GM21423 (cell line): ENCODE data around the gene EXOC2.

Experiments used
- ATAC-seq: cut with Tn5 transposase; IDR thresholded peaks from one replicate; pipeline ENCODE4 v1.9.1; 2021; ENCODE audit warnings: mild to moderate bottlenecking, moderate library complexity; ENCODE audit not compliant: unreplicated experiment

EXOC2 gene

DNA sequence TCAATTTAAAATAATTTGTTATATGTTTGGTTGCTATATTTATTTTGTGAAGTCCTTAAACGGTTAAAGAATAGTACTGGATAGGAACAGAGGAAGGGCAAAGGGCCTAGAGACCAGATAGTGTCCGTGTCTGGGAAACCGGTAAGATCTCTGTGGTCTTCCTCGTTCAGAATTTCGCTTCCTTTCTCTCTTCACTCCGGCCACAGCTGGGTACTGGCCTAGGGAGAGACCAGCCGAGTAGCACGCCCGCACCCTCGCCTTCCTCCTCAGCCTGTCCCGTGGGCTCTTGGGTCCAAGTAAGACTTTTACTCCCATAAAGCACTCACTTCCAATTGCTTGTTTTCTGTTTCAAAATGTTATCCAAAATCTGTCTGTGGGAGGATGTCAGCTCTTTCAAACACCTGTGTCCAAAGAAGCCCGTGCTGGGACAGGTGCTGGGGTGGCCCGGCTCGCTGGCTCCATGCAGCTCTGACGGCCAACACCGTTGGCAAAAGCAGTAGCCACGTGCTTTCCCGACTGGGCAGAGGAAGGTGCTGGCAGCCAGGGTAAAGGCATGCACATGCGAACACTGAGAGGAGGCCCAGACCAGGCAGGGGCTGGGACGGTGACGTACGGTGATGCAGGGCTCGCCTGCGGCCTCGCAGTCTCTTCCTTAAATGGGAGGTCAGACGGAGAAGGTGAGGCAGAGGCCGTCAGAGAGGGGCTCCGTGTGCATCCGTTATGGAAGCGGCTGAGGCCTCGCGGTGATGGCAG is 189.2 kb downstream of the EXOC2 start:
- no peak for ATAC-seq

DNA sequence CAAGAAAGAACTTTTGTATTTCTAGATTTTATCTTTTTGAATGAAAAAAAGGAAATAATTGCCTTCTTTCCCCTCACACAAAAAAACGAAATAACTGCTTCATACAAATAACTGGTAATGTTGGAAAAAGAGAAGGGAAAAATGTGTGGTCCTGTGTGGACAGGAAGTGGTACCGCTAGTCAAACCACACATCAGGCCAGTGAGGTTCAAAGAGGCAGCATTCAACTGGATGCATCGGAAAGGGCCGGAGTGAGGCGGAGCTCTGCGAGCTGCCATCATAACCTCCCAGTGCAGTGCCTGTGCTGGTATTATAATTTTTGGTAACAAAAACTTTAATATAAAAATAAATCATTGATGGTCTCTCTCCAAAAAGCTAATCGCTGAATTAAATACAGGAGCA is 190.2 kb downstream of the EXOC2 start:
- no peak for ATAC-seq

DNA sequence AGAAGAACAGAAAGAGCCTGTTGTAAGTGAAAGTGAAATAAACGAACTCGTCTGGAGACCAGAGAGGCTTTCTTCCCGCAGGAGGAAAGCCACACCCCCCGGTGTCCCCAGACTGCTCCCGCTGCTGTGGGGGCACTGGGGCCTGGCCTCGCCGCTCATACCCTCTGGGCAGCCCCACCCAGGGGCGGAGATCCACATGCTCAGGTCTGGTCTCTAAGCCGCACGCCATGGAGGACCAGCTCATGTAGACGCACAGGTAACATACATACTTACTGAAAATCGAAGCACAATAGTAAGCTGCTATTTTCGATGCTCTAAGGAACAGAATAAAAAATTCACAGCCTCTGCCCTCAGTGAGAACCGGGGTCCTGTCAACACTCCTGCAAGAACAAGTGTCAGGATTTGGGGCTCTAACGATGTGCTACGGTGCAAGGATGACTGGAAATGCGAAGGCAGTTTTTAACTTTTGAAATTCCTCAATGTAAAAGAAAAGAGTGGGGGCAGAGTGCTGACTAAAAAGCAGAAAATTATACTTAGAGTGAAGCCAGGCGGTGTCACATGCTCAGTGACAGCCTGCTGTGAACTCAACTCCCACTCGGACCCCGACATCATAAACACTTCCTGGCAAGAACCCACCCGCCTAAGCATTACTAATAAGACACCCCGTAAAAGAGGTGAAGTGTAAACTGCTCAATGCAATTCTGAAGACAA is 190.9 kb downstream of the EXOC2 start:
- no peak for ATAC-seq

DNA sequence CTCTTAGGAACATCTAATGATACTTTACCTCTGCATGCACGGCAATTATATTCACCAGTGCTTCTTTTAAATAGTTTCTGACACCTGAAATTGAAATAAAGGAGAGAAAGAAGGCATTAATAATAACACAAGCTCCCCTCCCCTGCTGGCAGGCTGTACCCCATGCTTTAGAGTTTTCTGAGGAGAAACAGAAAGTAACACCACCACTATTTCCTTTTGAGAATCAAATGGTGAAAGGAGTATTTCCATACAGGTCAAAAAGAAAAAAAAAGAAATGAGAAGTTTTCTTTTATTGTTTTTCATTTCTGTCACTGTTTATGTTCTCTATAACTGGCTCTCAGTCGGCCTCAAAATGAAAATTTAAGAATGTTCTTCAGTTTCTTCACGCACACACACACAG is 193.3 kb downstream of the EXOC2 start:
- no peak for ATAC-seq

DNA sequence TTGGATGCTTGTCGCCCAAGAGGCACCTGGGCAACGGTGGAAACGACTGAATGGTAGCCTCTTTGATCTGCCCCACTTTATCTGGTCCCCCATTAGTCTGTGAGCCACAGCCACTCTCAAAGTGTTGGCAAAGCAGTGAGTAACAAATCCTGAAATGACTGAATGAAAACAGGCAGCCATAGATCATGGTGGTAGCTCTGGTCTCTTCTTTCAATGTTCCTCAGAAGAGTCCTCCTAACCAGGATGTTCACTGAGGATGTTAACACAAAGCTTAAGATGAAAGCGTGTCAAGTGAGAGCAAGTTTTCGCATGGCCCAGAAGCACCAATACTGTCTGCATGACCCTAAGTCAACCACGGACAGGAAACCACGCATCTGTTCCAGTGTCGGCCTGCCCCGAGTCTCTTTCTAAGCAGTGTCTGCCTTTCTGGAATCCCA is 194.1 kb downstream of the EXOC2 start:
- peak; percentile 54 for ATAC-seq

DNA sequence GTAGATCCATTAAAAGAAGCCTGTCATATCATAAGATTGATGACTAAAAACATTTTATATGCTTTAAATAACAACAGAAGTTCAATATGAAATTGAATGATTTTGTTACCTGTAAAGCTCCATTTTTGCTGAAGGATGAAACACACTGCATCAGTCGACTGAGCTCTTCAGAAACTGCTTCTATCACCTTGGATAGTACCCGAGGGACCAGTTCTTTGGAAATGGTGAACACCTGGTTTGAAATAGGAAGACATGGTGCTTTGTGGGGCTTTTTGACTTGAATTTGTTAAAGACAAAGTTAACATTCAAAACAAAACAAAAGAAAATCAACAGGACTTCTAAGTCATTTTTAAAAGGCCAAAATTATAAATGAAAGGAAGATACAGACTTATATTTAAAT is 195.7 kb downstream of the EXOC2 start:
- no peak for ATAC-seq

DNA sequence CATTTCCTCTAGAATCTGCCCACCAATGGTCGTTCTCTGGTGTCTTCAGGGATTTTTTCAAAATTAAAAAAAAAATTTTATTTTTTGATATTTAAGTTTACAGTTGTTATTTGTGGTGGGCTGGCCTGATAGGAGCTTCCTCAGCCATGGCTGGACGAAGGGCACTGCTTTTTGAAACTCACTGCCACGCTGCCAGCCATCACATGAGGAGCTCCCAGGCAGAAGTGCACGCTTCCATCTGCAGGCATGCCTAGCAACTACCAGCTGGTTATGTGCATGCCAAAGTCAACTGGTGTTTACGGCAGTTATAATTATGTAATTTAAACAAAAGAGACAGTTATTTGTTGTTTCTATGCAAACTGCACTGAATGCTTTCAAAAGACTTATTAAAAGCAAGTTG is 196.3 kb downstream of the EXOC2 start:
- no peak for ATAC-seq

DNA sequence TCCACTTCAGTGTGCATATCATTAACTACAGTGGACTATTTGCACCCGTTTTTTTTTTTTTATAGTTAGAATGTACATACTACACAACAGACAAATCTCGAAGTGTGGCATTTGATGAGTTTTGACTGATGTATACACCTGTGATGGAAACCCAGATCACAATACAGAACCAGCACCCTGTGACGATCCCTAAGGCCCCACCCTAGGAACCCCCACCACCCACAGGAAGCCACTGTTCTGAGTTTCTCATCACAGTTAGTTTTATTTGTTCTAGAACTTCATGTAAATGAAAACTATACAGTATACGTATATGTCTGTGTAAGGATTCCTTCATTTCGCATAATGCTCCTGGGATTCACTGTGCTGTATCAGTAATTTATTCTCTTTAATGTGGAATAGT is 198.5 kb downstream of the EXOC2 start:
- ATAC-seq = no peak

DNA sequence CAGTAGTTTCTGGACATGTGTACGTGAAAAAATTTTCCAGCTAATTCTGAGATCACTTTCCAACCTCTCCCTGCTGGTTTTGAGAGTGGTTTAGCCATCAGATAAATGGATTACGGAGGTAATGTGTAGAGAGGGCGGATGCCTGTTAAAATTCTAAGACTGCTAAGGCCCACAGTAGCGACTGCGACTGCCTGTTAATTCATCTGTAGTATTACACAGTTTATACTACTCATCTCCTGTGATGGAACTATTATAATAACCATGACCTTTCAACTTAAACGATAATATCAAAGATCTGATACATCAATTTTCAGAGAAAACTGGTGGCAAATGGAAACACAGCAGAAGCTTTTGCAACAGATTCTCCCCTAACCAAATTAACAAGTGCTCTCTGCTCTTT is 199.1 kb downstream of the EXOC2 start:
- no peak for ATAC-seq

DNA sequence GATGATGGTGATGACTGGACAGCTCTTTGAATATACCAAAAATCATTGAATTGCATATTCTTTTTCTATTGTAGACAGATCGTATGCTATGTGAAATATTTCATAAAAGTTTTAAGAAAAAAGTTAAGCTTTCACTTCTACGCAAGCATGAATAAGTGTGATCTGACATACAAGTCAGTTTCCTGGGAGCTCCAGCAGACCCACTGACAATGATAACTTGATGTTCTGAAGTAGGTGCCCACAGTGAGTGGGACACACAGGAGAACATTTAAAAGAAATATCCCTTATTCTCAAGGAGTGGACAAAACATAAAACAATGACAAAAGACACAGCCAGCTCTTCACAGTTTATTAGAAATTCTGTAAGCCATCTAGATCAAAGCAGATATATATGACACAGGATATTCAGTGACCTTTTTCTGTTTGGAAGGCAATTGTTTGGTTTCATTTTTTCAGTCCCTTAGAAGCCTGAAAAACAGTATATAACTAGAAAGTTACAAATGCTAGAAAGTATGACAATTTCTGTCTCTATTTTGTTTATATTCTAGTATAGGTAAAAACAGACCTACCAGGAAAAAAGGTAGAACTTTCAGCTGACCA is 200.0 kb downstream of the EXOC2 start:
- no peak for ATAC-seq

DNA sequence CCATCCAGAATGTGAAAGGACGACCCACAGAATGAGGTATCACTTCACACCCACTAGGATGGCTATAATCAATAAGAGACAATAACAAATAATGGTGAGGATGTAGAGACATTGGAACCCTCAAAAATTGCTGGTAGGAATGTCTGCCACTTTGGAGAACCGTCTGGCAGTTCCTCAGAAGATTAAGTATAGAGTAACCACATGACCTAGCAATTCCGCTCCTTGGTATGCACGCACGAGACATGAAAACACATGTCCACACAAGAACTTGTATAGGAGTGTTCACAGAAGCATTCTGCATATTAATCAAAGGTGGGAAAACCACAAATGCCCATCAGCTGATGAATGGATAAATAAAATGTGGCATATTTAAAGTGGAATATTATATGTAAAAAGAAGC is 200.8 kb downstream of the EXOC2 start:
- no peak for ATAC-seq

DNA sequence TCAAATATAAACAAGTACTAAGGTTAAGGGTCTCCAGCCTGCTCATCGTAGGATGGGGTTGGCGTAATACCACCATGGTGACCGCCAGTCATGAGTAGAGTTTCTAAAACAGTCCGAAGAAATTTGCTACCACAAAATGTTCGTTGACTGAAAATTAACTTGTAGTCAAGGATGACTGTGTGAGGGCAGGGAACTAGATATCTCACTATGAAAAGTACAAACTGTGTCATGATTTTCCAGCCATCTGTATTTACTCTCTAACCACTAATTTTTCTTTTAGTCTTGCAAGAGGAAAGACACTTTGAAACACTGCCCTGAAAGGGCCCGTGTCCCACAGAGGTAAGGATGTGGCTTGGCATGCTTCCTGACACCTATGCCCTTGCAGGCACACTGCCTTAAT is 201.7 kb downstream of the EXOC2 start:
- ATAC-seq = no peak

DNA sequence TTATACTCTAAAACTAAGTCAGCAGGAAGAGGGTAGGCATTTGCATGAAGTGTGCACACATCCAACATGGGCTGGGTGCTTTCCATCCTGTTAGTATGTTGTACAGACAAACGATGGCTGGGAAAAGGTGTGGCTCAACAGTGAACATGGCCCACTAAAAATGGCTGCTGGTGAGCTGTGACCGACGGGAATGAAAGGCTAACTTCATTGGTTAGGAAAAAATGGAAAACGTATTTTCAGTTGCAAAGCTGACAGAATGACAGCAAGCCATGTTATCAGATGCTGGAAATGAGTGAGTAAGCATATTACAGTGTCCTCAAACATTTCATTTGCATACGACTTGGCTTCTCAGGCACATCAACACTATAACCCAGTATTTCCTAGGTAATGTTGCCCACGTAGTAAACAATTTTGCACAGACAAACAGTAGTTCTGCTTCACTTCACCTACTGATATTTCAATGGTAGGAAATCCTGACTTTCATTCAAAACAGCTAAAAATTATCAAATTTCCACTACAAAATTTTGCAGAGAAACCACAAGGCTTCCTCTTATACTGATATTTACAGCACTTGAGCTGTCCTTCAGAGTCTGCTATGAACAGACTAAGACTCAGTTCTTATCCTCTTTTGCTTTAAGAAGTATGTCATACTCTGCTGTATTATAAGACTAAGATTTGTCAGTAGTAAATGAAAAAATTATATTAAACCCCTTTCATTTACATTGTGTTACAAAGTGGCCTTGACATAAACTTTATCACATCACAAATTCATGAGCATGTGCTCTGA is 202.5 kb downstream of the EXOC2 start:
- peak; percentile 40 for ATAC-seq

DNA sequence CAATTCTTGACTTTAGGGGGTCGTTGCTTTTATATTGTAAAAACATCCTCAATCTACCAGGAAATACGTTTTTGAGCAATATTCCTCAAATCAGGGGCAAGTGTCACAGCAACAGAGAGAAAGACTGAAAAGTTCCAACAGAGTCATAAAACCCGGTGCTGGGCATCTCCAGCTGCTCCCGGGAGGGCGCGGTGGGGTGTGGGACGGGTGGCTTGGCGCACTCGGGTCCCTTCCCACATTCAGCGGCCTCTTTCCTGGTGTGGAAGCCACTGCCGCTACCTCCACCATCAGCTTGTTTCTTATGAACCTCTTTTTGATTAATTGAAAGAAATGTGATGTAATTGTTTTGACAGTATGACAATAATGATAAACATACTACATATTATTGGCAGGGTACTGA is 203.2 kb downstream of the EXOC2 start:
- no peak for ATAC-seq

DNA sequence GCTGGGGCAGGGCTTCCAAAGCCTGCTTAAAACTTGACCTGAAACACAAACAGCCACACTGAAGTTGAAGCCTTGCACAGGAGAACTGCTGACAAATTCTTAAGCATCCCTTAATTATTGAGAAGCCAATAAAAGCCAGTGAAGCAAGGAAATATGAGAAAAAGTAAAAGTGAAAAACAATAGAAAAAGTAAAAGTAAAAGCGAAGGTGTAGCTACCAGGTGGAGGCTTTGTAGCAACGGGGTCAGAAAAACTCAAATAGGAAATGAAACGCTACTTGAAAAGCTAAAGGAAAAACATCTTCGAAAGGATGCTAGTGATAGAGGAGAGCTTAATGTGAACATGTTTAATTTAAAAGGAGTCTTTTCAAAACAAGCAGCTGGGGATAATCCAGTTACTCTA is 203.9 kb downstream of the EXOC2 start:
- ATAC-seq = no peak

DNA sequence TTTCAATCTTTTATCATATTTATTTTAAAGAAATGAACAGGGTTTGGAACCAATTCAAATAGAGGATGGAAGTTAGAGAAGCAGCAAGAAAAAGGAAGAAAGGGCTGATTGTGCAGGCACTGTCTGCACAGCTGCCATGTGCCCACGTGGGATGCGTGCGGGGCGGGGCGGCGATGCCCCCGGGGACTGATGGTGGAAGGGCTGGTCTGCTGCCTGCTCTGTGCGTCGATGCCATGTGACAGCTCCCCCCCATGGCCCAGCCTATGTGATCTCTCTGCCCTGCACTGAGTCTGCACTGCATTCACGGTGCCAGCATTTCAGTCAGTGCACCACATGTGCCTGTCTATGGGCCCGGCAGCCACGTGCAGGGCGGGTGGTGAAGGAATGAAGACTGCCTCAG is 205.0 kb downstream of the EXOC2 start:
- ATAC-seq = no peak

DNA sequence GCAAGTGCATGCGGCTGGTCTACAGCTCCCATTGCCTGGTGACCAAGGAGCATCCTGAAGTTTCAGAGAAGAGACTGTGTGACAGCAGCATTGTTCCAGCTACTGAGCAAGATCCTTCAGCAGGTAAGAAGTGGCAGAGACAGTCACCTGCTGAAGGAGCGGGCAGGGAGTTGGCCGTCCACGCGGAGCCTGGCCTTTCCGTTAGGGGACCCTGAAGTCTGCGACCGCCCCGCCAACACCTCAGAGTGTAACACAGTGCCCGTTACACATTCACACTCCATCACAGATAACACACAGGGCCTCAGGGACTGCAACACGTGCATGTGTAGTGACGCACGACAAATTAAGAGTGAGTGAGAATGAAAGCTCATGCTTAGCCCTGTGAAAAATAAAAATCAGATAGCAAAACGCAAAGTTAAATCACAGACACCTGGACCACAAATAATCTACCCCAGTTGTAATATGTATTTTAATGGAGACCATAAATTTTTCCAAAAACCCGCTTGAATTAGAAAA is 207.2 kb downstream of the EXOC2 start:
- ATAC-seq = no peak

DNA sequence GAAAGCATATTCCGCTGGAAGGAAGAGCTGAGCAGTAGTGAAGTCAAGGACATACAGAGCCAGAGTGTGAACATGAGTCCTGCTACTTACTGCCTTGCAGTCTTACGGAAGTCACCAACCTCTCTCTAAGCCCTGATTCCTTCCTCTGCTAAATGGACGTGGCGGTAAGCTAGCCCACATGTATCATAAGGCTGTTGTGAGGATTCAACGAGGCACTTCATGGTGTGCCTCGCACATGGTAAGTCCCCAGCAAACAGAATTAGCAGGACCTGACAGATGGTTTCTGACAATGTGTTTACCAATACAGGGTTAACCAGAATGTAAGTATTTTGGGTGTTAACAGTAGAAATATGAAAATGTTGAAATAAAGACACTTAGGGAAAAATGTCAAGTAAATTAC is 208.2 kb downstream of the EXOC2 start:
- ATAC-seq = no peak

DNA sequence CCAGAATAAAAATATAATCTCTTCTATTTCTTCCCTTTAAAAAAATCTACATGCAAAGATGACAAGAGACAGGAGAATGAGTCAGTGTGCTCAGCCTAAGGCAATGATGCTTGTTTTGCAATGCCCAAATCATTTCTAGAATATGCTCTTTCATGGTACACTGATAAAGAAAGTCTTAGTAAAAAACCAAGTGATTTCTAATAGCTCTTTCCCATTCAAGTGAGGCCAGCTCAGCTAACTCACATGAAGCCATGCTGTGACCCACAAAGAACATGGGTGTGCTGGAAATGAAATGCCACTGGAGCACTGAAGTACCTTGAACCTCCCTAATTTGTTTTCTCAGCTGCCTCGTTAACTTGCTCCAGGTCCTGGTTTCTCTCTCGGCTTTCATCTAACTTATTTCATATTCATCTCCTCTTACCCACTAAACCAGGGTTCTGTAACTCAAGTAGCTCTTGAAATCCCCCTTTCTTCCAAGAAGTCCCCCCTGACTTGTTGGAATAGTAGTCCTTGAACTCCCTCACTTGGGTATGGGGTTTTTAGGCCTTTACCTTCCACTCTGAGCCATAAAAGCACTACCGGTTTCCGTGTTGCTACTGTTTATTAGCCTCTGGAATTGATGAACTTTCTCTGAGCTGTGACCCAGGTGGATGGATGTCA is 208.7 kb downstream of the EXOC2 start:
- ATAC-seq = no peak

DNA sequence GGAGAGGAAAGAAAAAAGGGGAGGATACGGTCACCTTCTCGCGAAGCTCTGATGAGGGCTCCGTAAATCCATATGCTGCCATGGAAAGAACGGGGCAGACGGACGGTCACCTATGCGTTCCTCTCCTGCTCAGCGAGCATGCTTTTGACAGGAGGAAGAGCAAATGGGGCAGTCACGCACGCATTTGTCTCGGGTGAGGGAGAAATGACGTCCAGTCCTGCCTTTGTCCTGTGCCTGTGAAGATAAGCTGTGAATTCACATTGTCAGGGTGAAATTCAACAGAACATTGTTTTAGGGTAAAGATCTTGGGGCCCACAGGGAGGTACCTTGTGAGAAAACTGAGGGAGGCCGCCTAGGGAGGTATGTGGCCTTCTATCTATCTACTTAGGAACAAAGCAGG is 217.6 kb downstream of the EXOC2 start:
- no peak for ATAC-seq
